ENCODE results near the gene DSC3.
"Not testable (repeated sequence)": the region's sequence is repeated elsewhere in the genome, so short reads cannot be mapped to it uniquely, and the experiment has no call there.

DSC3 gene

DNA sequence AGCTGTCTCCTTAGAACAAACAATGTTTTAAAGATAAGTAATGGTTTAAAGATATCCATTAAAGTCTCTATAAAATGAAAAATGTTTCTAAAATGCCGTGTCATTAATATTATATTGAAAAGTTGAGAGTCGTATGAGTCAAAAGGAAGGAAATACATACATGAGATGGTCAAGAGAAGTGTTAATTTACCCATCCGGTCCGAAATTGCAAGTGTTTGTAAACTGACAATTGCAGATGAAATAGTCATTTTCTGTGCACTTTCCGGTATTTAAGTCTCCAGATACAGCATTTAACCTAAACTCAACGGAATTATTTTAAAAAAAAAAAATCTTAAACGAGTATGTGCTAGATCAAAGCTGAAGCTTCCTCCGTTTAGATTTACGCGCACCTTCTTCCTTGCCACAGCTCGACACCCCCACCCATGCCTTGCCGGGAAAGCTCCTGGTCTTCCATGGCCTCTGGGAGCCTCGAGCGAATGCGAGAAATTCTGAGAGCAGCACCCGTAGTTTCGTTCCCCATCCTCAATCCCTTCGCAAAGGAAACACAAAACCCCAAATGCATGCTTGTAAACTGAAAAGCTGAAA lies 1.8 kb downstream of the DSC3 start:
- no peak for DNase-seq

DNA sequence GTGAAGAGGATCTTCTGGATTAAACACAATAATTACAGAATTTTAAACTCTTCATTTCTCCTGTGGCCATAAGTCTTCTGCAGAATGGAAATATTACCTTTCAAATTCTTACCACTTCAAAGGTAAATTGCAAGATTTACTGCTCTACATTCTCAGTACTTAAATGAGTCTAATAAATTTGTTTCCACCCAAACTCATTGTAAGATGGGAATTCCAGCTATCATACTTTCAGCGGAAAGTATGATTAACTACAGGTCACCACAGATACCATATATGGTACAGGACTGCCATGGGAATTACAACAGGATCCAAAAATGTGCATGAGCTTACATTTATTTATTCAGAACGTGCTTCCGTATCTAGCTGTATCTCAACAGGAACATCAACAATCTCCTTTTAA lies 3.1 kb downstream of the DSC3 start:
- DNase-seq, result no peak

DNA sequence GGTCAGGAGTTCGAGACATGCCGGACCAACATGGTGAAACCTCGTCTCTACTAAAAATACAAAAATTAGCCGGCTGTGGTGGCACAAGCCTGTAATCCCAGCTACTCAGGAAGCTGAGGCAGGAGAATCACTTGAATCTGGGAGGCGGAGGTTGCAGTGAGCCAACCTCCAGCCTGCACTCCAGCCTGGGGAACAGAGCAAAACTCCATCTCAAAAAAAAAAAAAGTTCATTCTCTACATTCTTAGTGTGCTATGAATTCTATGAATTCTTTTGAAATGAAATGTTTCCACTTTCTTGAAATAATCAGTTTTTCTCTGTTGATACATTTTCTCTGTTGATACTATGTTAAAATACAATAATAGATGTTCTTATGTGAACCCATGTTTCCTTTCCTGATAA lies 4.9 kb downstream of the DSC3 start:
- not testable (repeated sequence) for DNase-seq

DNA sequence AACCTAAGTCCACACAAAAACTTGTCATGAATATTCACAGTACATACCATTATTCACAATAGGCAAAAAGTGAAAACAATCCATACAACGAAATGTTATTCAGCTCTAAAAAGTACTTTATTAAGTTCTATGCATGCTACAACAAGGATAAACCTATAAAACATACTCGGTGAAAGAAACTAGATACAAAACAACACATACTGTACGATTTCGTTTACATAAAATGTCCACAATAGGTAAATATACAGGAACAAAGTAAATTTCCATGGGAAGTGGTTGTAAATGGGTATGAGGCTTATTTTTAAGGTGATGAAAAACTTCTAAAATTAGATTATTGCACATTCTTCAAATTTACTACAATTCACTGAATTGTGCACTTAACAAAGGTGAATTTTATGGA lies 8.0 kb downstream of the DSC3 start:
- no peak for DNase-seq

DNA sequence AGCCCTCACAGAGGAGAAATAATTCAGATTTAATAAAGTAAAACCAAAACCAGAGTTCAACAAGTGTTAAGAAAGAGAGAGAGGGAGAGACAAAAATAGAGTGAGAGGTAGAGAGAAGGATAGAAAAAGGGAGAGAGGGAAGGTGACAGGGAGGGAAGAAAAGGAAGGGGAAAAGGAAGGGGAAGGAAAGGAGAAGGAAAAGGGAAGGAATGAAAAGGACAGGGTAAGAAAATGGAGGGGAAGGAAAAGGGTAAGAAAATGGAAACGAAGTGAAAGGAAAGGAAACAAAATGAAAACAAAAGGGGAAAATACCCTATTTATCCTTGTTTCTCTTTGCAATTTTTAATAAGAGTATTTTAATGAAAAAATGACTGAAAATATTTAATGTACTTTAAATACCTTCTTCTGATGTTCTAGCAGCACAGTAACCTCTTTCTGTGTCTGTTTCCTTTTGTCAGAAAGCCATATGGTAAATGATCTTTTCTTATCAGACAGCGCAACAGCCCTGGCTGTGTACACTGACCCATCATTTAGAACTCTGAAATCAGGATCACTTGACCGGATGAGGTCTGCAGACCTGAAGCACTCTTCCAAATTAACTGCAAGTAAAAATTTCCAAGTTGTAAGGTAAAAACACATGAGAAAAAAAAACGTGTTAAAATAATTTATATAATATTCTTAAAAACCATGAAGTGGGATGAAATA lies 11.8 kb downstream of the DSC3 start:
- DNase-seq, result no peak

DNA sequence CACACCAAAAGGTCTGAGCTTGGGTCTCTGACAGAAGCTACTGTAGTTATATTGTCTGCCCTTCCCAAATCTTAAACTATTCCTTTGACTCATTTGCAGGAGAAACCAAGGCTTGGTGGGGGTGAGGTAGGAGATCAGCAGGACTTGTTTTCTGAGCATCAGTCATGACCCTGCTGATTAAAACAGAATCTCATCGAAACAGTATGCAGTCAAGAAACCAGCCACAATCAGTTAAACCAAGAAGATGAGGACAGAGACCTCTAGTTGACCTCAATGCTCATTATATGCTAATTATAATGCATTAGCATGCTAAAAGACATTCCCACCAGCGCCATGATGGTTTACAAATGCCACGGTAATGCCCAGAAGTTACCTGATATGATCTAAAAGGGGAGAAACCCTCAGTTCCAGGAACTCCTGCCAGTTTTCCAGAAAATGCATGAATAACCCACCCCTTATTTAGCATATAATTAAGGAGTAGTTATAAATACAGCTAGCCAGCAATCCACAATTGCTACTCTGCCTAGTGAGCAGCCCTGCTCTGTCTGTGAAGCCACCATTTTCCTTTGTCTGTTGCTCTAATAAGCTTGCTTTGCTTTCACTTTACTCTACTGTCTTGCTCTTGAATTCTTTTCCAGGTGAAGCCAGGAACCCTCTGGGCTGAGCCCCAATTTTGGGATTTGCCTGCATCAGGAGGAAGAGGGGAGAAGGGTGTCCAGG lies 26.7 kb downstream of the DSC3 start:
- DNase-seq, result no peak

DNA sequence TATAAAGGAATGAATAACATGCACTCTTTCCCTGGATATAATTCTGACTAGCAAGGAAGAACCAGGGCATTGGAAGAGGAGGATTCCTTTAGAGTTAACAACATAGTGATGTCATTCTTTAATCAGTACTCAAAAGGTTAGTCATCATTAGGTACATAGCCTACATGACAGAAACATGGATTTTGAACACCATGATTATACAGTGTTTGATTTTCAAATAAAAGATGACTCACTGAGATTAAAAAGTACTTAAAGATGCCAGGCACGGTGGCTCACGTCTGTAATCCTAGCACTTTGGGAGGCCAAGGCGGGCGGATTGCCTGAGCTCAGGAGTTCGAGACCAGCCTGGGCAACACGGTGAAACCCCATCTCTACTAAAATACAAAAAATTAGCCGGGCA lies 31.1 kb downstream of the DSC3 start:
- DNase-seq, result not testable (repeated sequence)

DNA sequence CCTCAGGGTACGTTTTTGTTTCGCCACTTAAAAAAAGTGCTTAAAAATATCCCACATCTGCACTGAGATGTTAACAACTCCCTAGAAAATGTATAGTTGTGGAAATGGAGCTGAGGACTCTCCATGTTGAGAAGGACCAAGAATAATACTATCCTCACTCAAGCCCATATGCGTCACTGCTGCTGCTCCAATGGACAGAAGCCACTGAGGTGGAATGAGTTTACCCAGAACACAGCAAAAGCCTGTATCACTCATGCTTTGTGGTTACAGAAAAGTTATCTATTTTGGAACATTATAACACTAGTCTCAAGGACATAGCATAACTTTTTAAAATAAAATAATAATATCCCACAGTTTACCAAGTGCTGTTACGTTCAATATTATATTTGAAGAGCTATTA lies 31.9 kb downstream of the DSC3 start:
- DNase-seq, result no peak

DNA sequence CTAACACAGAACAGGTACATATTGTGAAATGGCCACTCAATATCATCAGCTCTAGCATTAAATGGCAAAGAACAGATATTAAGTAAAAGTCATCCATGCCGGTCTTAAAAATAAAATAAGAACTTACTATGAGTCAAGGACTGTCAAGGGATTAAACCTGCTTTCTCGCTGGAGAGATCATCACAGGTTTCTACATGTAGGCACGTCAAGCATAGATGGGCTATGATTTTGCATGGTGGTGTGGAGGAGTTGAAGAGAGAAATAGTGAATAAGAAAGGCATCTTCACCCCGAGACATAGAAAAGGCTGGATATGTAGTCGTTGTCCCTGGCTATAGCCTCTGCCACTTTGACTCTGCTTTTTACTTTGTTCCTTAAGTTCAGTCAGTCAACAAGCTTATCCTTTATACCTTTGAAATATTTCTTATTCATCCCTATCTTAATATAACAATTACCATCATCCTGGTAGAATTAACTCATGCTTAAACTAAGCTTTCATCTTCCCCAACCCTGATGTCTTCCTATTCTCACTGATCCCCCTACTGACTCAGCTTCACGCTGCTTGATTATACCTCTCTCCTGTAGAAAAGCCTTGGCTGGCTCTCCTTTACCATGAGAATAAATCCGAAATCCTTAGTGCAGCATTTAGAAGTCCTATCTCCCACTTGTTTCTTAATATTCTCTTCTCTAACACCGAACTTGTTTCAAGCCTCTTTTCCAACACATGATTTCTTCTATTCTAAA lies 42.5 kb downstream of the DSC3 start:
- DNase-seq, result no peak

DNA sequence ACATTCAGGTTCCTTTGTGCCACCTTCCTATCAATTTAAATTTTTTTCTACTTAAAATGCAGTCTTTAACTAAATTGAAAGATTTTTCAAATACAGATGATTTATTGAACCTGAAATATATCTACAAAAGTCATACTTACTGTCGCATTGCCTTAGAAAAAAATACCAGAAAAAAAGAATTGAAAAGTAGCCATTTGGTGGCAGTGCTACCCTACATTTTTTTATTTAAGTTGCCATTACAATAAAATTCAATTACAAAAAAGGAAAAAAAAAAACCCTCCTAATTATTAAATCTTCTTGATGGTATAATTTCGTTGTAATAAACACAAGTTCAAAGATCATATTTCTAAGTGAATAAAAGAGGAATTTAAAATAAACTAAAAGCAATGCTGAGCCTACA lies 43.4 kb downstream of the DSC3 start:
- no peak for DNase-seq

DNA sequence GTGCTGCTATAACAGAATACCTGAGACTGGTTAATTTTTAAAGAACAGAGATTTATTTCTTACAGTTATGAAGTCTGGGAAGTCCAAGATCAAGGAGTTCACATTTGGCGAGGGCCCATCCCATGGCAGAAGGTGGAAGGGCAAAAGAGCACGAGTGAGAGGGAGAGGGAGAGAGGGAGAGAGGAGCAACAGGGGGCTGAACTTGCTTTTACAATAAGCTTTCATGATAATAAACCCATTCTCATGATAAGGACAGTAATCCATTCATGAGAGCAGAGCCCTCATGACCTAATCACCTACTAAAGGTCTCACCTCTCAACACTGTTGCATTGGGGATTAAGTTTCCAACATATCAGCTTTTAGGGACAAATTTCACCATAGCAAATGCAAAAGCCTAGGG lies 45.3 kb downstream of the DSC3 start:
- no peak for DNase-seq

DNA sequence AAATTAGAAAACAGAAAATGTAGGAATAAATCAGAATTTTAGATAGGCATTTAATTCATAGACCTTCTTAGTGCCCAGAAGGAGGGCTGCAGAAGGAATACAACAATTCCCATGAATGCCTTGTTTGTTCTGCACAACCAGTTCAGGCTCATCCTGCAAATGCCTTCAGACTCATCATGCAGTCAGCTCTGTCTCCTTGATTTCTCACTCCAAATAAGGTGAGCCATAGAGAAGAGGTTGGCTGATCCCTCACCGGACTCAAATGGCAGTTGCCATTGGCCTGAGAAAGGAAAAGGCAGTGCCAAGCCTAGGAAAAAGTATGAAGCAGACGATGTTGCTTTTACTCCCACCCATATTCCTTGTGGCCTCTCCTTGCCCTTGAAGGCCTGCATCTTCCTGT lies 50.3 kb downstream of the DSC3 start:
- no peak for DNase-seq

DNA sequence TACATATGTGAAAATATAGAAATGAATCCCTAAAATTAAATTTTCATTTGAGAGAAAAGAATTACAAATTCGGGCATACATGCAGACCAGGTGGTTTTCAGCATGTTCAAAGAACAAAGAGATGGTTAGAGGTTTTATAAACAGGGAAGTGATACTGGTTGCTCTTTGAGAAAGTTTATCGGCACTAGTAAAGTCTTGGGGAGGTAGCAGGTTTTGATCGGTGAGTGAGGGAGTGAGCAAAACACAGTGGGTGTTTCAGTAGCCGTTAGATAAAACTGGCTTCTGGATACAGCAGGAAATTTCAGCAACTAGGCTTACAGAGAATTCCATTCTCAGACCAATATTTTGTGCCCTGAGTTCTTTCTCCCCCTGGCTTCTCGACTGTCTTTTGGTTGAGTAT lies 51.1 kb downstream of the DSC3 start:
- no peak for DNase-seq

DNA sequence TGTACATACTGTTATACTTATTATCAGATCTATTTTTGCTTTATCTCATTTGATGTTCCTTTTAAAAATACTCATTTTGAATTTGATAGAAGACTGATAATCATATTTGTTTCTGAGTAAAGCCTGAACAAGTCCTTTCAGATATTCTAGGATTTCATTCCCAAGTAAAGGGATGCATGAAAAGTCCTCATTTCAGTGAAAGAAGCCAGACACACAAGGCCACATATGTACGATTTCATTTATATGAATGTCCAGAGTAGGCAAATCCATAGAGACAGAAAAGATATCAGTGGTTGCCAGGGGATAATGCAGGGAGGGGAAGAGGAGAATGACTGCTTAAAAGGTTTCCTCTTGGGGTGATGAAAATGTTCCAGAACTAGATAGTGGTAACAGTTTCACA lies 53.4 kb downstream of the DSC3 start:
- no peak for DNase-seq

DNA sequence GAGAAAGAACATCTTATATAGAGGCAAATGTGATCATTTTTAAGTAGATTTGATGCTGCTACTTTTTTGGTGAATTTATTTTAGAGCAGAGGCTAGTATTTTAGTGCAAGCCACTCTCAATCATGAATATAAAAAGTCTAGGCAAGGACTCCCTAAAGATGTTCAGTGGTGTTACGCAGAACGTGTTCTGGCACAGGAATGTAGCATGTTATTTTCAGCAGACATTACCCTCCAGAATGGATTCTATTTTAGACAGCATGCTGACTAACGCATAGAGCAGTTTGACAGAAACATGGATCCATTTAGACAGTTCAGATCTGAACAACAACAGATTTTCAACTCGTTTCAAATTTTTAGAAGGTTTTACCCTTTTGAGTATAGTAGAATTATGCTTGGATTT lies 54.1 kb downstream of the DSC3 start:
- no peak for DNase-seq

DNA sequence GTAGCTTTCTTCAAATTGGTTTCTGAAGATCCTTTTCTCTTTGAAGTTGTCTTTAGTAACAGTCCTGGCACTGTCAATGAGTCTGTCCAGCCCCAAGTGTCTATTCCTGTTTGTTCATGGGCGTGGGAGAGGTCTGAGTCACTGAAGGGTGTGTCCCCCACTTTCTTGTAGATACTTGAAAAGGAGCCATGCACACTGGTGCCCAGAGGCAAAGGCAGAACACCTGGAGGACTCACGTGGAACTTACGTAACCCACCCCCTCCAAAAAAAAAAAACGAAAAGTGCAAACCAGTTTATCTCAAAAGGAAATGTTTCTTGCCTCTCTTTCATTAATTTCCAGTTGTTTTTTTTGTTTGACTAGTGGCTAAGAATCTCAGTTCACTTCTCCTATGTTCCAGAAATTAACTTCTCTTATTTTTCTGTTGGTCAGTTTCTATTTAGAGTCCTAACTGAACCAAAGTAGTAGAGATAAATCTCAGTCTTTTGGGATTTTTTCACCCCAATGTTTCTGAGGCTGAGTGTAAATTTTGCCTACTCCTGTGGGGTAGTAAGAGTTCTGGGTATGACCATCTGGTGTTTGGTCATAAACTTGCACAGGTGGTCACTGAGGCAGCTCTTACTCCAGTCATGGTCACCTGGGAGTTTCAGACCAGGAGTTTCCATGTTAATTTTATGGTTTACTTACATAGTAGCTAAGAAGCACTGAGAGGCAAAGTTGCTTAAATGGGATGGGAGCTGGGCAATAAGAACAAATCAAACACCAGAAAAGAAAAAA lies 54.9 kb downstream of the DSC3 start:
- no peak for DNase-seq

DNA sequence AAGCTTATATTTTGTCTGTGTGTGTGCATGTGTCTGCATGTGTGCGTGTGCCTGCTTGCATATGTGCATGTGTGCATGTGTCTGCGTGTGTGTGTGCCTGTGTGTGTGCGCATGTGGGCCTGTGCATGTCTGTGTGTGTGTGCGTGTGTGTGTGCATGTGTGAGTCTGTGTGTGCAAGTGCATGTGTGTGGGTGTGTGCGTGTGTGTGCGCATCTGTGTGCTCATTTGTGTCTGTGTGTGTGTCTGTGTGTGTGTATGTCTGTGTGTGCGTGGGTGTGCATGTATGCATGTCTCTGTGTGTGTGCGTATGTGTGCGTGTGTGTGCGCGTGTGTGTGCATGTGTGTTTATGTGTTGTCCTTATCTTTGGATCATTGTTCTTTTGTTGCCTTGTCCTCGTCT lies 56.8 kb downstream of the DSC3 start:
- no peak for DNase-seq

DNA sequence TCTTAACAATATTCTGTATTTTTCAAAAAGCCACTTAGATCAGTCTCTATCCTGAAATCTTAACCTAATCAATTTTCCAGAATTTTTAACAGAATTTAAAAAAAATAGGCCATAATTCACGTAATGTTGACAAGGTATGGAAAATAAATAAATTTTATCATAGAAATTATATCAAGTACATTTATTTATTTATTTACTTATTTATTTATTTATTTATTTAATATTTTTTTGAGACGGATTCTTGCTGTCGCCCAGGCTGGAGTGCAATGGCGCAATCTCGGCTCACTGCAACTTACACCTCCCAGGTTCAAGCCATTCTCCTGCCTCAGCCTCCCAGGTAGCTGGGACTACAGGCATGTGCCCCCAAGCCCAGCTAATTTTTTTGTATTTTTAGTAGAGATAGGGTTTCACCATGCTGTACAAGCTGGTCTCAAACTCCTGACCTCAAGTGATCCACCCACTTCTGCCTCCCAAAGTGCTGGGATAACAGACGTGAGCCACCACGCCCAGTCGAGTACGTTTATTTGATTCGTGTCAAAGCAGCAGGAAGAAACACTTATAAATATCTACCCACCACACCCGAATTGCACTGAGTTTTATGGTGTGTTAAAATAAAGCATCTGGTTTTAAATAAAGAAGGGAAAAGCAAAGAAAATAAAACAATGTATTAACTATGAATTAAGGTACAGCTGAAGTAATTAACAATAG lies 60.1 kb downstream of the DSC3 start:
- no peak for DNase-seq

DNA sequence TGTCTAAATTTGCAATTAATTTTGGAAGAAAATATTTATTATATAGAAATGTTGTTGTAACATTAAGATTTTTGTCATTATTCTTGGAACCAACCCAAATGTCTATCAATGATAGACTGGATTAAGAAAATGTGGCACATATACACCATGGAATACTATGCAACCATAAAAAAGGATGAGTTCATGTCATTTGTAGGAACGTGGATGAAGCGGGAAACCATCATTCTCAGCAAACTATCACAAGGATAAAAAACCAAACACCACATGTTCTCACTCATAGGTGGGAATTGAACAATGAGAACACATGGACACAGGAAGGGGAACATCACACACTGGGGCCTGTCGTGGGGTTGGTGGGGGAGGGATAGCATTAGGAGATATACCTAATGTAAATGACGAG lies 64.5 kb downstream of the DSC3 start:
- not testable (repeated sequence) for DNase-seq

DNA sequence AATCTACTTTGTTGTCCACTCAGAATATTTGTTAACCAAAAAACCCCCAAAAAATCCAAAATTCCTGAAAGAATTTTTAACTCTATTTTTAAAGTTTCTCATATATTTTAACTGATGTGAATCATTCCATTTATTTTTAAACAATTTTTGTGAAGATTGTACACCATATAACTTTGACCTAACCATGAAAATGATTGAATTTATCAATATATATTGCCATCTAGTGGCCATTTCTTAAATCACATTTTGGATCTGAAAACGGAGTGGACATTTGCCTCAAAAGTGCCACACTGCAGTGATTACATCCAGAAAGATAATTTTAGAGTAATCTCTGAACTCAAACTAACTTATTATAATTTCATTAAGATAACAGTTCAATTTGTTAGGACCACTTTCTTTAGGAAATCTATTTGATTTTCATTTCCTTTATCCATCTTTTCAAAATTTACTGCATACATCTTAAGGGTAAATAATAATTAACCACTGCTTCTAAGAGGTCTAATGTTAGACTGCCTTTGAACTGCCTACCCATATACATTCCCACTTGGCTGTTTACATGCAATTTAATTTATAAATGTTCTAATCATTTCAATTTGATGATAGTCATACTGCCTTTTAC lies 71.1 kb downstream of the DSC3 start:
- DNase-seq, result no peak

DNA sequence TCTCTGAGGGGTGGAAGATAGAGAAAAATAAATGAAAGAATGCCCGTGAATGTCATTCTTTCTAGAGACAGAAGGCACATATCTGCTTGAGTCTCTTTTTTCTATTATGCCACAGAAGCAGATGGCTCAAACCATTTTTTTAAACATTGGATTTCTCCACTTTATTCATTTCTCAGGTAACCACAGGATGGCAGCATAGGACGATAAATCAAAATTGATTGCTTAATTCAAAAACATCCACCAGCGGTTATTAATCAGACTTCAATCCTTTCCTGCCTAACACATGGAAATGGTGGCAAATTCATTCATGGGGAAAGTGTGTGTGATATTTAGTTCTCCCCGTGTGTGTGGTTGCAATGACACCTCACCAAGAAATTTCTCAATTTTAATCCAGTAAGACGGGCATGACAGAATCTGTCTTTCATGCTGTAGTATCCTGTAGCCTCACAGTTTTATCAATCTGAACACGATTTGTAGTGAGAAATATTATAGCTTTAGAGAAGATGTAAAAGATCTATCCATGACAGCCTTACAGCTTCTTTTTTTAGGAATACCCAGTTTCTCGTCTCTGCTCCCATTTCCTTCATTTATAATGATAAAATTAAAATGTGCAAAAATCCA lies 72.2 kb downstream of the DSC3 start:
- no peak for DNase-seq
